PC-3 (cell line): Measurements from ENCODE around the gene GPR21.

Source experiments
- EZH2 ChIP-seq: fragments of 300-600 bp; sonication (generic); IDR thresholded peaks from one replicate; pipeline ENCODE4 v1.6.1; 2017; ENCODE audit warnings: antibody characterized with exemption, mild to moderate bottlenecking, low read length; ENCODE audit not compliant: unreplicated experiment
- TF ChIP-seq, protein P1 (sequence below): fragments of 300-600 bp; sonication (generic); conservative IDR thresholded peaks from 2 replicates; pipeline ENCODE4 v1.5.1; 2017; ENCODE audit warnings: antibody characterized with exemption, low read depth, mild to moderate bottlenecking, low read length

GRCh38 chr9:123028136-123028535, 5.3 kb upstream of the GPR21 start:
- TF ChIP-seq, protein P1, sequence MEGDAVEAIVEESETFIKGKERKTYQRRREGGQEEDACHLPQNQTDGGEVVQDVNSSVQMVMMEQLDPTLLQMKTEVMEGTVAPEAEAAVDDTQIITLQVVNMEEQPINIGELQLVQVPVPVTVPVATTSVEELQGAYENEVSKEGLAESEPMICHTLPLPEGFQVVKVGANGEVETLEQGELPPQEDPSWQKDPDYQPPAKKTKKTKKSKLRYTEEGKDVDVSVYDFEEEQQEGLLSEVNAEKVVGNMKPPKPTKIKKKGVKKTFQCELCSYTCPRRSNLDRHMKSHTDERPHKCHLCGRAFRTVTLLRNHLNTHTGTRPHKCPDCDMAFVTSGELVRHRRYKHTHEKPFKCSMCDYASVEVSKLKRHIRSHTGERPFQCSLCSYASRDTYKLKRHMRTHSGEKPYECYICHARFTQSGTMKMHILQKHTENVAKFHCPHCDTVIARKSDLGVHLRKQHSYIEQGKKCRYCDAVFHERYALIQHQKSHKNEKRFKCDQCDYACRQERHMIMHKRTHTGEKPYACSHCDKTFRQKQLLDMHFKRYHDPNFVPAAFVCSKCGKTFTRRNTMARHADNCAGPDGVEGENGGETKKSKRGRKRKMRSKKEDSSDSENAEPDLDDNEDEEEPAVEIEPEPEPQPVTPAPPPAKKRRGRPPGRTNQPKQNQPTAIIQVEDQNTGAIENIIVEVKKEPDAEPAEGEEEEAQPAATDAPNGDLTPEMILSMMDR: no peak
- TF ChIP-seq EZH2: no peak
